Measurements from ENCODE around the gene PGLYRP1.
A peak's percentile ranks its signal among the peaks of the same experiment; 100 is the strongest.

PGLYRP1 gene

DNA sequence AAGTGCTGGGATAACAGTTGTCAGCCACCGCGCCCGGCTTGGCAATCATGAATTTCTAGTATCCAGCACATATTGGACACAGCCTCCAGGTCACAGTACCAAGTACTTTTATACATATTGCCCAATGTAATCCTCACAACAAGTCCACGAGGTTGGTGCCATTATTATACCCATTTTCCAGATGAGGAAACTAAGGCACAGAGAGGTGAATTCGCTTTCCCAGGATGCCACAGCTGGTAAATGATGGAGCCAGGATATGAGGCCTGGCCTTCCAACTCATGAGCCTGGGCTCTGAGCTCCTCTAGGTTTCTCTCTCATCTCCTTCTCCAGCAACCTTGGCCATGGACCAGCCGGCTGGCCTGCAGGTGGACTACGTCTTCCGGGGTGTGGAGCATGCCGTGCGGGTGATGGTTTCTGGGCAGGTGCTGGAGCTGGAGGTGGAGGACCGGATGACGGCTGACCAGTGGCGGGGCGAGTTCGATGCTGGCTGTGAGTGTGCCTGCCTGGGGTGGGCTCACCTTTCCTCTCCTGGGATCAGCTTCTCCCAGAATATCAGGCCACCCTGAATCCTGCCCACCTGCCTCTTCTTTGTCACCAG lies 20.1 kb downstream of the PGLYRP1 start:
- TF ChIP-seq, protein P1, sequence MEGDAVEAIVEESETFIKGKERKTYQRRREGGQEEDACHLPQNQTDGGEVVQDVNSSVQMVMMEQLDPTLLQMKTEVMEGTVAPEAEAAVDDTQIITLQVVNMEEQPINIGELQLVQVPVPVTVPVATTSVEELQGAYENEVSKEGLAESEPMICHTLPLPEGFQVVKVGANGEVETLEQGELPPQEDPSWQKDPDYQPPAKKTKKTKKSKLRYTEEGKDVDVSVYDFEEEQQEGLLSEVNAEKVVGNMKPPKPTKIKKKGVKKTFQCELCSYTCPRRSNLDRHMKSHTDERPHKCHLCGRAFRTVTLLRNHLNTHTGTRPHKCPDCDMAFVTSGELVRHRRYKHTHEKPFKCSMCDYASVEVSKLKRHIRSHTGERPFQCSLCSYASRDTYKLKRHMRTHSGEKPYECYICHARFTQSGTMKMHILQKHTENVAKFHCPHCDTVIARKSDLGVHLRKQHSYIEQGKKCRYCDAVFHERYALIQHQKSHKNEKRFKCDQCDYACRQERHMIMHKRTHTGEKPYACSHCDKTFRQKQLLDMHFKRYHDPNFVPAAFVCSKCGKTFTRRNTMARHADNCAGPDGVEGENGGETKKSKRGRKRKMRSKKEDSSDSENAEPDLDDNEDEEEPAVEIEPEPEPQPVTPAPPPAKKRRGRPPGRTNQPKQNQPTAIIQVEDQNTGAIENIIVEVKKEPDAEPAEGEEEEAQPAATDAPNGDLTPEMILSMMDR (conservative IDR thresholded peaks at IDR 0.05; ENCODE audit: low read depth, low read length) = no peak
- no peak overlapping the region for H3K4me3 ChIP-seq (ENCODE audit: low read depth, low read length)
- DNase-seq (ENCODE audit: low read depth) = no peak

DNA sequence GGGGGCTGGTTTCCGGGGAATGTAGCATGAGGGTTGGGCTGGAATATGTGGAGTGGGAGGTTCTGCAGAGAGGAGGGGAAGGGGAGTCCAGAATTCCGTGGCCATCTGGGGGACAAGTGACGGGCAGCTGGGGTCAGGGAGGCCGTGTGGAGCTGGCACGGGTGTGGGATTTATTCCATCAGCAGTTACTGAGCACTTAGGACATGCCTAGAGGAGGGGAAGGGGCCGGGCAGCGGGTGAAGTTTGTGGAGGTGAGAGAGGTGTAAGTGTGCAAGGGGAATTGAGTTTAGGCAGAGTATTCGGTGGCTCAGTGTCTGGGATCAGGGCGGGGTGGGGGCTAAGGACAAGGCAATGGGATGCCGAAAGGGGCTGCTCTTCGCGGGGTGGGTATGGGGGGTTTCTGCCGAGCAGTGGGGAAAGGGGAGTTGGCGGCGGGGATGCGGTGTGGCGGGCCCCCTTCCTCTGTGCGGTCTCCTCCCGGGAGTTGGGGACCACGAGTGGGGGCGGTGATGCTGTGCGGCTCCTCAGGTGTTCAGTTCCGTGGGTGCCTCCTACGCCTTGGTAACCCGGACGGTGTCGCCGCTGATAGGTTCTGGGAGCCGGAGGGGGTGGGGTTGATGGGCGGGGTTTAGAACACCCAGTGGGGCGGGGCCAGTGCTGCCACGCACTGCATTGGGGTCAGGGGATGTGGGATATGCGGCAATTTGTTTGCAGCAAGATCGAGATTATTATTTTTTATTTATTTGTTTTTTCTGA lies 22.2 kb downstream of the PGLYRP1 start:
- peak; percentile 35 for DNase-seq (ENCODE audit: low read depth)
- TF ChIP-seq, protein P1 (conservative IDR thresholded peaks at IDR 0.05; ENCODE audit: low read depth, low read length) = no peak
- peak overlapping the region; percentile 32 for H3K4me3 ChIP-seq (ENCODE audit: low read depth, low read length)

DNA sequence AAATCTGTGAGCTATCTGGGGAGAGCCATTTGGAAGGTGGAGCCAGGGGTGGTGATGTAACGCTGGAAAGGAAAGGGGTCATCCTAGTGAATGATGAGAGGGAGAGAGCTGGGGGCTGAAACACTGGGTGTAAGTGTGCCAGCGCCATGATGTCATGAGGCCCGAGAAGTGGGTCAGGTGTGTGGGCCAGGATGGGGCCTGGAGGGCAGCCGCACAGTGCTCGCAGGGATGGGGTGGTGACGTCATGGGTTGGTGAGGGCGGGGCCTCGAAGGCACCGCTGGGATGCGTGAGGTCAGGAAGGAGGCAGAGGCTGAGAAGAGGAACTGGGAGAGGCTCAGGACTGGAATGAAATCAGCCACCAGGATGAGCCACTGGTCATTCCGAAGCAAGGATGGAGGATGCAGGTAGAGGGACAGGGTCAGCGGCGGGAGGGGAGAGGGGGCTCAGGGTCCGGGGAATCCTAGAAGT lies 23.2 kb downstream of the PGLYRP1 start:
- no peak overlapping the region for H3K4me3 ChIP-seq (ENCODE audit: low read depth, low read length)

DNA sequence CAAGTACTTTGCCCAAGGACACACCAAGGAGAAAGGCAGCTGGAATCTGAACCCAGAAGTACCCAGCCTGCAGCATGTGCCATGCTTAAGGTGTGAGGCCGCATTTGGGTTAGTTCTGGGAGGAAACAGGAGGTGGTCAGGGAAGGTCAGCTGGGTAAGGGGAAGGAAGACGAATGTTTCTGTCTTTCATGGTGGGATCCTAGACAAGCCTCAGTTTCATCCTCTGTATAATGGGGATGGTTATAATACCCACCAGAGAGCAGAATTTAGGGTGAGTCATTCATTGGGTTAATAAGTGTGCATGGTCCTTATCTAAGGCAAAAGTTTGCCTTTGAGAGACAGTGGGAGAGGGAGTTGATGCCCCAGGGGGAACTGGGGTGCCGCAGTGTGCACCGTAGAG lies 24.0 kb downstream of the PGLYRP1 start:
- no peak for DNase-seq (ENCODE audit: low read depth)
- TF ChIP-seq, protein P1 (conservative IDR thresholded peaks at IDR 0.05; ENCODE audit: low read depth, low read length) = no peak
- H3K4me3 ChIP-seq (ENCODE audit: low read depth, low read length) = no peak overlapping the region

More for the DNA sequence above, 23.2 kb downstream of the PGLYRP1 start:
- TF ChIP-seq, protein P1 (conservative IDR thresholded peaks at IDR 0.05; ENCODE audit: low read depth, low read length) = no peak
- DNase-seq (ENCODE audit: low read depth) = peak; percentile 14

DNA sequence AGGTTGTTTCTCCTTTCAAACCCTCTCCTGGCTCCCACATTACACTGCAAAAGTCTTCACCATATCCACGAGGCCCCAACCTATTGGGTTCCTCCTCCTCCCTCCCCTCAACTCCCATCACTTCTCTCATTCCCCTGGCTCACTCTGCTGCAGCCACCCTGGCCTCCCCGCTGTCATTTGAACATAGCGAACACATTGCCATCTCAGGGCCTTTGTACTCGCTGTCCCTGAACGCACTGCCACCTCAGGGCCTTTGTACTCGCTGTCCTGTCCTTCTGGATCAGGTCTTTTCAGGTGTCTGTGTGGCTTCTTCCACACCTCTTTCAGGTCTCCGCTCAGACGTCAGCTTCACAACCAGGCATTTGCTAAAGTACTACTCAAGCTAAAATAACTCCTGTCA lies 25.9 kb downstream of the PGLYRP1 start:
- no peak overlapping the region for H3K4me3 ChIP-seq (ENCODE audit: low read depth, low read length)
- TF ChIP-seq, protein P1 (conservative IDR thresholded peaks at IDR 0.05; ENCODE audit: low read depth, low read length) = no peak
- no peak for DNase-seq (ENCODE audit: low read depth)

DNA sequence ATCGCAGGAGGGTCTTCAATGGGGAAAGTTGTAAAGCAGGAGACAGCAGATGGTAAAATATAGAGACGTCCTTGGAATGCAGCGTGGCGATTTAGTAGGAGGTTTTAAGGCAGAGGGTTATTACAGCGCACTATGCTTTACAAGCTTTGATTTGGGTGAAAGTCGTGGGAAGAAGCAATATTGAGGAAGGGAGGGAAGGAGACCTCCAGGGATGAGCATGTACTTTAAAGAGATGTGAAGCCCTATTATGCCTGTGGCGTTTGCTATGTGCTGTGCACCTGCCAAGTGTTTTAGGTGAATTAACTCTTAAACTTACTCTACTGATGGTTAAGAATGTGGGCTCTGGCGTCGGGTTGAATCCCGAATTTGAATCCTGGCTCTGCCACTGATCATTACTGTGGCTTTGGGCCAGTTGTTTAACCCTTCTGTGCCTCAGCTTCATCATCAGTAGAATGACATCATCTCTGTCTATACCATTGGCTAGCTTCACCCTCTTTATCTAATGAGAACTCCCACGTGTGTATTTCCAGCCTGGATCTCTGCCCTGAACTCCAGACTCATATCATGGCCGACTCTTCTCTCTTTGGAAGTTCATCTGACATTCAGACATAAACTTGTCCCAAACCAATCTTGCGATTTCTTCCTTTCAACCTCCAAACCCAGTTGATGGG lies 27.0 kb downstream of the PGLYRP1 start:
- peak; percentile 26 for DNase-seq (ENCODE audit: low read depth)
- TF ChIP-seq, protein P1 (conservative IDR thresholded peaks at IDR 0.05; ENCODE audit: low read depth, low read length) = no peak
- peak overlapping the region; percentile 88 for H3K4me3 ChIP-seq (ENCODE audit: low read depth, low read length)

All from choroid plexus epithelial cell (primary cell).